NCI-H774 (cell line): ENCODE measurements around the gene ATP2C1.

Source experiments
- DNase-seq: peaks from one replicate; lab custom pipeline; 2025; lab: John Stamatoyannopoulos, UW

ATP2C1 gene

GRCh38 chr3:131047582-131047981, 153.7 kb downstream of the ATP2C1 start:
- DNase-seq, result no peak

GRCh38 chr3:131048030-131048429, 154.1 kb downstream of the ATP2C1 start:
- DNase-seq, result no peak

GRCh38 chr3:131050001-131050400, 156.1 kb downstream of the ATP2C1 start:
- DNase-seq, result no peak

- DNase-seq, result no peak
Measured at GRCh38 chr3:131053043-131053859, 159.4 kb downstream of the ATP2C1 start.
